Measurements from ENCODE around the gene ELP5. TPM values are rescaled to one million over a fixed set of nuclear protein-coding genes. Genes with fewer than 3 reads are reported as not detected.

Gene ELP5
- total RNA-seq, 1 donor from 2014 or later = 31.8 TPM

GRCh38 chr17:7254511-7254910, 2.5 kb downstream of the ELP5 start:
- no peak for DNase-seq (ENCODE audit: low read depth in 2 of 2)

GRCh38 chr17:7256766-7257456, 4.9 kb downstream of the ELP5 start:
- no peak for DNase-seq (ENCODE audit: low read depth in 2 of 2)

DNA sequence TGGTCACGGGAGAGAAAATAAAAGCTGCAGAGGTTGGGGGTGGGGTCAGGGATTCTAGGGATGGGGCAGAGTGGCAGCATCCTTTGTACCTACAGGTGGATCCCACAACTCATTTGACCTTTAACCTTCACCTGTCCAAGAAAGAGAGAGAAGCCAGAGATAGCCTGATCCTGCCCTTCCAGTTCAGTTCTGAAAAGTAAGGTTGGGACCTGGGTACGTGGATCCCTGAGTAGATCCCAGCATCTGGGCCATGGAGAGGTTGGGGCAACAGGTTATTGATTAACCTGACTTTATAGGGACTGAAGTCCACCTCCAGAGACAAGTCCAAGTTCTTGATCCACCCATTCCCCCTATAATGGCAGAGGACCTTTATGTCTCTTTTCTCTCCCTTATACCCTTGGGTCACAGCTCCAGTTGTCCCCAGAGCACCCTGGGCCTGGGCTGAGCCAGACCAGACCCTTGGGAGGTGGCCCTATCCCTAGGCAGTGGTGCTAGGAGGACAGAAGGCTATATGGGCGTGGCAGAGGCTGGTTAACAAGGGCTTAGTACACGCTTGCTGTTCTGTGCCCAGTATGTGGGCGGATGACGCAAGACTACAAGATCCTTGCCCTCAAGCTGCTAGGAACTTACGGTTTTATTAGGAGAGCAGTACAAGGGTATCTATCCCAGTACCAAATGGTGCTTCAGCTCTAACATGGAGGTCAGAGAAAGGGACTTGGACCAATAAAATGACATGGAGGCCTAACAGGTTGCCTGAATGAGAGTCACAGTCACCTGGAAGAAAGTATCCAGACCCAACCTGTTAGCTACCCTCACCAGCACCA, 6.9 kb downstream of the ELP5 start:
- DNase-seq (ENCODE audit: low read depth in 2 of 2) = no peak

DNA sequence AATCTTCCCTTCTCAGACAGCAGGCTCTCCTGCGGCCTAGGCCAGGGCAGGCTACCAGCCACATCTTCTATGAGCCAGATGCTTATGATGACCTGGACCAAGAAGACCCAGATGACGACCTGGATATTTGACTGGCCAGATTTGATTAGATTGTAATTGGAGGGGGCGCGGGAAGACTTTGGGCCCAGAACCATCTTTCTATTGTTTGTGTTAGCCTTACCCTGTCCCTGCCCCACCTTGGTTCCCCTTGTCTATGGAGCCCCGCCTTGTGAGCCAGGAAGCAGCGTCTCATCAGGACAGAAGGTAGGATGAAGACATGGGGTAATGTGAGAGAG, 7.5 kb downstream of the ELP5 start:
- DNase-seq (ENCODE audit: low read depth in 2 of 2) = no peak

GRCh38 chr17:7260151-7260550, 8.1 kb downstream of the ELP5 start:
- DNase-seq (ENCODE audit: low read depth in 2 of 2) = no peak

DNA sequence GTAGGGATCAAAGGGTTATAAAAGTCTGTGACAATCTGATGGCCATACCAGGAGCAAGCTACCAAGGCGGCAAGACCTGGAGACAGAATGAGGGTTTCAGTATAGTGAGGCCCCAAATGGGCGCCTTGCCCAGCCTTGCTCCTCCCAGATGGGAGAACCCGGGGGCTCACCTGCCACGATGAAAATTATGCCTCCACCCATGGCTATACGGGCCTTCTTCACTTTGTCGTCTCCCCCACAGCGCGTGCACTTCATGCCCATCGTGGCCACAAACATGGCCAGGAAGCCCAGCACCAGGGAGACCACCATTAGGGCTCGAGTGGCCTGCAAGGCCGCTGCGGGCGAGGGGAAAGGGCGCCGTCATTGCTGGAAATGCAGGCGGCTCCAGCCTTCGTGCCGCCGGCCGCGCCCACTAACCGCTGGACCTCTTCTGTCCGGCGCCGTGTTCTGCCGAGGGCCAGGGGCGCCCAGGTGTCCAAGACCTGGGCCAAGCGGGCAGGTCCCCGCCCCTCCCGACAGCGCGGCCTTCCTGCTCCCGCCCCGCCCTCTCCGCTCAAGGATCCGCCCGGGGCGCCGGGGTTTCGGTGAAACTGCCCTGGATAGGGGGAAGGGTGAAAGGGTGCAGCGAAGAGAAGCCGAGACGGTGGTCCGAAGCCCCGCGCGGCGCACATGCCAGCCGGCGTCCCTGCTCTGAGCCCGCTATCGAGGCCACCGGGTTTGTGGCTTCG, 8.8 kb downstream of the ELP5 start:
- peak in 1 of 2 donors; percentile 24 for DNase-seq (ENCODE audit: low read depth in 2 of 2)

- DNase-seq (ENCODE audit: low read depth in 2 of 2) = no peak
Observed at GRCh38 chr17:7261379-7262191, 9.6 kb downstream of the ELP5 start.

DNA sequence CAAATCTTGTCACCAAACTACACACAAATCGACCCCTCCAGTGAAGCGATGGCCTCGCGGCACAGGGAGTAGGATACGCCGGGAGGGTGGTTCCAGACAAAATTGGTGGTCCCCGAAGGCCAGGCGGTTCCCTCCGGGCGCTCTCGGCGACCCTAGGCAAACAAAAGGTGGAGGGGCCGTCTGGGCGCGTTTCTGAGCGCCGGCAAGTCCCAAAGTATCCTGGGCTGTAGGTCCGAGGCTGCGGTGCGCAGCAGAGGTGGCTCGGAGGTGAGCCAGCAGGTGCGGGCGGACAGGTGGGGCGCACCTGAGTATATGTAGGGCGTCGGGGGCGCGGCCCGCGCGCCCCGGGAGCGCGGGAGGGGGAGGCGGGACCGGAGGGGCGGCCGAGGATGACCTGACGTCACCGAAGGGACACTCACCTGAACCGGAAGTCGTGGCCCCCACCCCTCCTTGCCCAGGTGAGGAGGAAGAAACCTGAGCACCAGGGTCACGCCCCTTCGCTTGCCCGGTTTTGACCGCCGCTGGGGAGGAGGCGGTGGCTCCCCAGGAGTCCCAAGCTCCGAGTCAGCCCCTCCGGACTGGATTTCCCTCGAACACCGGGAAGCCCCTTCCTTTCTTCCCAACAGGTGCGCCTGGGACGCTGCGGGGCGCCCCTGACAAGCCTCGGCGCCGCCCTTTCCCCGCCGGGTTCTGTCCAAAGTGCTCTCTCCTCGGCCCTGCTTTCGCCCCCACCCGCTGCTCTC, 10.3 kb downstream of the ELP5 start, which contains the start of gene CLDN7:
Gene CLDN7 (minus strand): TSS at position 287 of the 743 bp plus-strand sequence. CDS start 435 bp downstream, outside the sequence.
- DNase-seq (ENCODE audit: low read depth in 2 of 2) = no peak

GRCh38 chr17:7262935-7263800, 11.2 kb downstream of the ELP5 start:
- no peak for DNase-seq (ENCODE audit: low read depth in 2 of 2)

- no peak for DNase-seq (ENCODE audit: low read depth in 2 of 2)
Observed at GRCh38 chr17:7263801-7264078, 11.7 kb downstream of the ELP5 start.

DNA sequence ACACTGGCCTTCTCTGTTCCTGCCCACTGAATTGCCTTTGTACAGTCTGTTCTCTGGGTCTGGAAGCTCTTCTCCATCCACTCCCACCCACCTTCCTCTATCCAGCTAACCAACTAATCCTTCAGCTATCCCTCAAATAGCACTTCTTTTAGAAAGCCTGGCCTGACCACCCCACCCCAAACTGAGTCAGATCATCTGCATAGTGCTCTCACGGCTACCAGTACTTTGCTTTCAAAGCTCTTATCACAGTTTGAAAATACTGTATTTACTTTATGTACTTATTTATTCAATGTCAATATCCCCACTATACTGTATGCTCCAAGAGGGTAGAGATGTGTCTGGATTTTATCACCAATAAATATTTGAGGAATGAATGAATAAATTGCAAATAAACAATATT, 14.8 kb downstream of the ELP5 start:
- DNase-seq (ENCODE audit: low read depth in 2 of 2) = no peak

DNA sequence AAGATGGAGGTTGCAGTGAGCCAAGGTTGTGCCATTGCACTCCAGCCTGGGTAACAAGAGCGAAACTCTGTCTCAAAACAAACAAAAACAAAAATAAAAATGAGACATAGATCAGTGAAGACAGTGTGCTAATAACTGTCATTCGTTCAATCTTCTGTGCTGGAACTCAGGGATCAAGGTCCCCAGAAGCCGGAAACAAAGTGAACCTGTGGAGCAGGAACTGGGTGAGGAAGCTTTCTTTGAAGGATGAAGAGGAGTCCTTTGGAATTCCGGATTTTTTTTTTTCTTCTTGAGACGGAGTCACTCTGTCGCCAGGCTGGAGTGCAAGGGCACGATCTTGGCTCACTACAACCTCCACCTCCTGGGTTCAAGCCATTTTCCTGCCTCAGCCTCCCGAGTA, 27.4 kb downstream of the ELP5 start:
- DNase-seq (ENCODE audit: low read depth in 2 of 2) = no peak

GRCh38 chr17:7280519-7281073, 28.6 kb downstream of the ELP5 start:
- DNase-seq (ENCODE audit: low read depth in 2 of 2) = peak; percentile 52 to 76

- DNase-seq (ENCODE audit: low read depth in 2 of 2) = peak; percentile 87 to 95
Observed at GRCh38 chr17:7281074-7281952, 29.3 kb downstream of the ELP5 start, which contains the start of gene SLC2A4. Gene SLC2A4, plus strand, starts transcription at chr17:7281718. Its CDS starts 217 bp downstream, at chr17:7281935.

DNA sequence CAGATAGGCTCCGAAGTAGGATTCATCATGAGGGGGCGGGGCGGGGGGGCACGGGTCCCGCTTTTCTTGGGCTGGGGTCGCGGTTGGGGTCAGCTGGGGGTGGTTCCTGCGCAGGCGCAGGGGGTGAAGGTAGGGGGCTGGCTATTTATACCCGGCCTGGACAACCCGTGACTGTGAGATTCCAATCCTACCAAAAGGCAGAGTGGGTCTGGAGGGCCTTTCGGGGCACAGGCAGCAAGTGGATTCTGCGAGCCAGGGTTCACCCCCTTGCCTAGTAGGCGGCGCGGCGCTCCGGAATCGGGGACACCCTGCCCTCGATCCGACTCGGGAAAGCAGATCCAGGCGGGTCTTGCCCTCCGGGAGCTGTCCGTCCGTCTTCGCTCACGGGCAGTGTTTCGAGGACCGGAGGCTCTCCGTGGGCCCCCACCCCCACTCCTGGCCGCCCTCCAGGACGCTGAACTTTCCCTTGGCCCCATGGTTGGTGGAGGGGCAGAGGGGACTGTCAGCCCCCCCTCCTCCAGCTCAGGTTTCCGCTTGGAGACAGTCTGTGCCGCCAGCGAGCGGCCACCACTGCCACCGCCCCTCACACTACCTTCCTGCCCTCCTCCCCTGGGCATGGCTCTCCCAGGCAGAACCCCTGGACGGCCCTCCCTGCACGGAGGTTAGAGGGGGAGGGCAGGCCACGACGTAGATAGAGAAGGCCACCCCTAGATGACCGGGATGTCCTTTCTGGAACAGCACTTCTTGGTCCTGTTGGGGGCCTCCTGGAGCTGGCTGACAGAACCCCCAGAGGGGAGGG, 30.1 kb downstream of the ELP5 start:
- DNase-seq (ENCODE audit: low read depth in 2 of 2) = no peak

- no peak for DNase-seq (ENCODE audit: low read depth in 2 of 2)
Observed at GRCh38 chr17:7282752-7283321, 30.8 kb downstream of the ELP5 start.

DNA sequence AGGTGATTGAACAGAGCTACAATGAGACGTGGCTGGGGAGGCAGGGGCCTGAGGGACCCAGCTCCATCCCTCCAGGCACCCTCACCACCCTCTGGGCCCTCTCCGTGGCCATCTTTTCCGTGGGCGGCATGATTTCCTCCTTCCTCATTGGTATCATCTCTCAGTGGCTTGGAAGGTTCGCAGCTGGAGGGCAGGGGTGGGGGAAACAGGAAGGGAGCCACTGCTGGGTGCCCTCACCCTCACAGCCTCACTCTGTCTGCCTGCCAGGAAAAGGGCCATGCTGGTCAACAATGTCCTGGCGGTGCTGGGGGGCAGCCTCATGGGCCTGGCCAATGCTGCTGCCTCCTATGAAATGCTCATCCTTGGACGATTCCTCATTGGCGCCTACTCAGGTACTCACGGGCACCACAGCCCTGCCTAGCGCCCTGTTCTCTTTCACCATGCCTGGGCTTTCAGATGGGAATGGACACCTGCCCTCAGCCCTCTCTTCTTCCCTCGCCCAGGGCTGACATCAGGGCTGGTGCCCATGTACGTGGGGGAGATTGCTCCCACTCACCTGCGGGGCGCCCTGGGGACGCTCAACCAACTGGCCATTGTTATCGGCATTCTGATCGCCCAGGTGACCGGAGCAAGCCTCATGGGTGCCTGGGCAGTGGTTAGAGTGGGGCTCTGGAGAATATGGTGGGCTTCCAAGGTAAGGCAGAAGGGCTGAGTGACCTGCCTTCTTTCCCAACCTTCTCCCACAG, 31.6 kb downstream of the ELP5 start:
- no peak for DNase-seq (ENCODE audit: low read depth in 2 of 2)

Measured in dermis microvascular lymphatic vessel endothelial cell (primary cell).